ENCODE results near the gene MAP6.

The MAP6 gene

DNA sequence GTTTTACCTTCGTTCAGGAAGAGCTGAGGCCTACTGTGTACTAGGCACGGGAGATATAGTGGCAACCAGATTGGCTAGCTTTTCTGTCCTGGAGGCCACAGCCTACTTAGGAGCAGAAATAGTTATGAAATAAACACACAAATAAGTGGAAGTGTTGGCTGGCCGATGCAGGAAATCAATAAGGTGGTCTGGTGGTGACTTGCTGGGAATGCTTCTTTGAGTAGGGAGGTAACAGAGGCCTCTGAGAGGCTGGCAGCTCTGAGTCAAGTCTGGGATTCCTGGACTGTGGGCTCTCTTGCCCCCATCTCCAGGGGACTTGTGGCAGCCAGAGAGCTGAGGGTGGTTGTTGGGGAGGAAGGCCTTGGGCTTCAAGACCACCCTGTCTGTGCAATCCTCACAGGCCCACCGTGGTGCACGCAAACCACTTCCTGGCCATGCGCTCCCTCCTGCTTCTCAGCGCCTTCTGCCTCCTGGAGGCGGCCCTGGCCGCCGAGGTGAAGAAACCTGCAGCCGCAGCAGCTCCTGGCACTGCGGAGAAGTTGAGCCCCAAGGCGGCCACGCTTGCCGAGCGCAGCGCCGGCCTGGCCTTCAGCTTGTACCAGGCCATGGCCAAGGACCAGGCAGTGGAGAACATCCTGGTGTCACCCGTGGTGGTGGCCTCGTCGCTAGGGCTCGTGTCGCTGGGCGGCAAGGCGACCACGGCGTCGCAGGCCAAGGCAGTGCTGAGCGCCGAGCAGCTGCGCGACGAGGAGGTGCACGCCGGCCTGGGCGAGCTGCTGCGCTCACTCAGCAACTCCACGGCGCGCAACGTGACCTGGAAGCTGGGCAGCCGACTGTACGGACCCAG, 102.7 kb downstream of the MAP6 start:
- Histone ChIP-seq H3K36me3 (ENCODE audit: control insufficient read depth in 2 of 2, insufficient read depth in 2 of 2, low read length in 2 of 2) (peaks cover 31 to 49% of the 10 kb centered on the region in 2 donors), H3K9ac (ENCODE audit: low read depth in 1 of 2, low read length in 2 of 2) (no peak overlapping the region), H3K4me3 (ENCODE audit: low read length in 2 of 2) (no peak overlapping the region)

DNA sequence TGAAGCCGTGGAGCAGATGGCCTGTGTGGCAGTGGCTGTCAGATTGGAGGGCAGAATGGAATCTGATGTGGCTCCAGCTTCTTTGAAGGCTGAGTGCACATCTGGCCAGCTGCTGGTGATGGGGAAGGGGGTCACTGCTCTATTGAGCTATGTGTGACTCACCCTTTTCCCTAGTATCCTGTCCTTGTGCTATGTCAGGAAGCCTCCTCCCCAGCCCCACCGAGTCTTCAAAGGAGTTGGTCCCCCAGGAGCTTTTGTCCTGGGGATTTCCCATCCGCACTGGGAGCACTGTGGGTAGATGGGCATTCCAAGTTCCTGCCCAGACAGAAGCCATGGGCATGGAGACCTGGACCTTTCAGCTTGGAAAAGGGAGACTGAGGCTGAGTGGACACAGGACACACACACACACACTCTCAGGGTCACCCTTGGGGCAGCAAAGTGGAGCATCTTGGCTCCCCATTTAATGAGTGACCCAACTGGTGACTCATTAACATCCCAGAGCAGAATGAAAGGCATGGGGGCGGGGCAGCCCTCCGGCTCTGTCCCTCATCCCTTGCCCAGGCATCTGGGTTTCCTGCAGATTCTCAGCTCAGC, 103.5 kb downstream of the MAP6 start:
- H3K27ac ChIP-seq (ENCODE audit: low read depth in 2 of 2, low read length in 2 of 2), result peak overlapping the region in 1 of 2 donors; percentile 5
- peaks cover 23 to 41% of the 10 kb centered on the region in 2 donors for H3K36me3 ChIP-seq (ENCODE audit: control insufficient read depth in 2 of 2, insufficient read depth in 2 of 2, low read length in 2 of 2)
- H3K9me3 ChIP-seq (ENCODE audit: control insufficient read depth in 2 of 2, low read length in 2 of 2), result no peaks in the 10 kb centered on the region
- peaks cover 16 to 33% of the 10 kb centered on the region in 2 donors for H3K4me1 ChIP-seq (ENCODE audit: control insufficient read depth in 2 of 2, insufficient read depth in 2 of 2, low read length in 2 of 2)
- no peaks in the 10 kb centered on the region for H3K27me3 ChIP-seq (ENCODE audit: control insufficient read depth in 2 of 2, insufficient read depth in 2 of 2, low read length in 2 of 2)
- no peak overlapping the region for H3K4me3 ChIP-seq (ENCODE audit: low read length in 2 of 2)
- H3K9ac ChIP-seq (ENCODE audit: low read depth in 1 of 2, low read length in 2 of 2), result no peak overlapping the region

More for the DNA sequence above, 102.7 kb downstream of the MAP6 start:
- no peak overlapping the region for H3K27ac ChIP-seq (ENCODE audit: low read depth in 2 of 2, low read length in 2 of 2)
- no peaks in the 10 kb centered on the region for H3K9me3 ChIP-seq (ENCODE audit: control insufficient read depth in 2 of 2, low read length in 2 of 2)
- no peaks in the 10 kb centered on the region for H3K27me3 ChIP-seq (ENCODE audit: control insufficient read depth in 2 of 2, insufficient read depth in 2 of 2, low read length in 2 of 2)
- H3K4me1 ChIP-seq (ENCODE audit: control insufficient read depth in 2 of 2, insufficient read depth in 2 of 2, low read length in 2 of 2), result peaks cover 14 to 27% of the 10 kb centered on the region in 2 donors

DNA sequence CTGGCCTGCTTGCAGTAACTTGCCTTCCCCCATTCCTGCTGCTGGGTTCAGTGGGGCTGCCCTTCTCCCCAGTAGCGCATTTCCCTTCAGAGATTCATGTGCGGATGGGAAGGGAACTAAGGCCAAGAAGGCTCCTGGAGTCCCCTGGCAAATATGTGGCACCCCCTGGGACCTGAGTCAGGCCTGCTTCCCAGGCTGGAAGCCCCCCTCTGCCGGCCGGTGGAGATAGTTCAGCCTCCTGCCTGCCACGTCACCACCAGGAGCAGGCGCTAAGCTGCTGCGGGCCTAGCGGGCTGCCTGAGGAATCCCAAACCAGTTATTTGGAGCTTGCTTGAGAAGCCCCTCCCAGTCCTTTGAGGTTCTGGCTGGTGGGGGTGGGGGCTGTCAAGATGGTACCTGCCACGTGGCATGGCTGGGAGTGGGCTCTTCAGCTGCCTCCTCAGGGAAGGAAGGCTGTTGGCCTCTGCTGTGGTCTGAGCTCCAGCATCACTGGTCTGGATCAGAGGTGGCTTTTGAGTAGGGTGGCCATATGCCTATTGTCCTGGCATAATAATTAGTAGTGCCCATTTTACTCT, 104.8 kb downstream of the MAP6 start:
- Histone ChIP-seq H3K27me3 (ENCODE audit: control insufficient read depth in 2 of 2, insufficient read depth in 2 of 2, low read length in 2 of 2) (no peaks in the 10 kb centered on the region), H3K4me3 (ENCODE audit: low read length in 2 of 2) (peak overlapping the region in 1 of 2 donors; percentile 96), H3K9ac (ENCODE audit: low read depth in 1 of 2, low read length in 2 of 2) (peak overlapping the region; percentile 96 to 99), H3K9me3 (ENCODE audit: control insufficient read depth in 2 of 2, low read length in 2 of 2) (no peaks in the 10 kb centered on the region), H3K4me1 (ENCODE audit: control insufficient read depth in 2 of 2, insufficient read depth in 2 of 2, low read length in 2 of 2) (peaks cover 25 to 41% of the 10 kb centered on the region in 2 donors), H3K27ac (ENCODE audit: low read depth in 2 of 2, low read length in 2 of 2) (peak overlapping the region in 1 of 2 donors; percentile 99), H3K36me3 (ENCODE audit: control insufficient read depth in 2 of 2, insufficient read depth in 2 of 2, low read length in 2 of 2) (peaks cover 14 to 31% of the 10 kb centered on the region in 2 donors)

DNA sequence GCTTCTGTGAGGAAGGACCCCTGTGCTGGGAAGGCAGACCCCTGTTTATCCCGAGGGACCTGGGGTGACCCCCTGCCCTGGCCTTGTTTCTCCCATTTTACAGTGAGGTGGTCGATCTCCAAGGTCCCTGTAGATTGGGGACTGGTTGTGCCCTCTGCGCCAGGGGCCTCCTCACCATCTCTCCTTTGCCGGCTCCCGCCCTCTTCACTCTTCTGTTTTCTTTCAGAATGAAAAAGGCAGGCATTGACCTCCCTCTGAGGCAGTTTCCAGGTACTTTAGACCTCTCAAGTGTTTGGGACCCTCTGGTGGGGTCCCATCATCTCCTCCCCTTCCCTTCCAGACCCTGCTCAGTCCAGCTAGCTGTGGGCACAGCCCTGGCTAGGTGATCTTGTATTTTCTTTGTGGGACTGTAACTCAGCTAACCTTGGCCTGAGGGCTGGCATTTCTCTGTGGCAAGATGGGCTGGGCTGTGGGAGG, 105.3 kb downstream of the MAP6 start:
- Histone ChIP-seq H3K27ac (ENCODE audit: low read depth in 2 of 2, low read length in 2 of 2) (peak overlapping the region; percentile 97 to 99), H3K9me3 (ENCODE audit: control insufficient read depth in 2 of 2, low read length in 2 of 2) (no peaks in the 10 kb centered on the region), H3K27me3 (ENCODE audit: control insufficient read depth in 2 of 2, insufficient read depth in 2 of 2, low read length in 2 of 2) (no peaks in the 10 kb centered on the region), H3K4me3 (ENCODE audit: low read length in 2 of 2) (peak overlapping the region; percentile 88 to 96), H3K4me1 (ENCODE audit: control insufficient read depth in 2 of 2, insufficient read depth in 2 of 2, low read length in 2 of 2) (peaks cover 30 to 46% of the 10 kb centered on the region in 2 donors), H3K36me3 (ENCODE audit: control insufficient read depth in 2 of 2, insufficient read depth in 2 of 2, low read length in 2 of 2) (peaks cover 9 to 26% of the 10 kb centered on the region in 2 donors), H3K9ac (ENCODE audit: low read depth in 1 of 2, low read length in 2 of 2) (peak overlapping the region; percentile 96 to 99)

DNA sequence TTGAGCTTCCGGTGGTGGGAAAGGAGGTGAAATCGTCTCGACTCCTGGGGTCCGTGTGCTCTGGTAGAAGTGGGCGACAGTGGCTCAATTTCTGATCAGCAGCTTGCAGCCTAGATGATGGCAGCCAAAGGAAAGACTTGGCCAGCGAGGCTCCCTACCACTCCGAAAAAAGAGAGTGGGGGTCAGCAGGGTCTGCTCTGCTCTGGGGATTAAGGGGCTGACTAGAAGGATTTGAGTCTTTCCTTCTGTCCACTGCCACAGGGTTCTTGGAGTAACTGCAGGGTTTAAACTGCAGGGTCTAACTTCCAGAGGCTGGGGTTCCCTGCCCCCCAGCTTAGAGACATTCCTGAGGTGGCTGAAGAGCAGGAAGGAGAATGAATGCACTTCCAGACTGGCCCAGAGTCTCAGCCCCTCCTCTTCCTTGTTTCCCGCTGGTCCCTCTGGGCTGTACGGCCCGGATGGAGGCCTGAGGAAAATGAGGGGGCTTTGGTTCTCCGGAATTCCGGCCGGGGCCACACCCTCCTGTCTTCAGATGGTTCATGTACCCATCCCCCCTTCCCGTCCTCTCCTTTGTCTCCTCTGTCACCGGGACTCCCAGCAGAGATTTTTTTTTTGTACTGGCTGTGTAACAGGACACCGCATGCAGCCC, 105.9 kb downstream of the MAP6 start:
- peaks cover 7 to 21% of the 10 kb centered on the region in 2 donors for H3K36me3 ChIP-seq (ENCODE audit: control insufficient read depth in 2 of 2, insufficient read depth in 2 of 2, low read length in 2 of 2)
- H3K27me3 ChIP-seq (ENCODE audit: control insufficient read depth in 2 of 2, insufficient read depth in 2 of 2, low read length in 2 of 2), result no peaks in the 10 kb centered on the region
- H3K9me3 ChIP-seq (ENCODE audit: control insufficient read depth in 2 of 2, low read length in 2 of 2), result no peaks in the 10 kb centered on the region
- H3K4me3 ChIP-seq (ENCODE audit: low read length in 2 of 2), result peak overlapping the region; percentile 88 to 96
- peak overlapping the region; percentile 96 to 99 for H3K9ac ChIP-seq (ENCODE audit: low read depth in 1 of 2, low read length in 2 of 2)
- H3K4me1 ChIP-seq (ENCODE audit: control insufficient read depth in 2 of 2, insufficient read depth in 2 of 2, low read length in 2 of 2), result peaks cover 35 to 46% of the 10 kb centered on the region in 2 donors
- H3K27ac ChIP-seq (ENCODE audit: low read depth in 2 of 2, low read length in 2 of 2), result peak overlapping the region; percentile 97 to 99

DNA sequence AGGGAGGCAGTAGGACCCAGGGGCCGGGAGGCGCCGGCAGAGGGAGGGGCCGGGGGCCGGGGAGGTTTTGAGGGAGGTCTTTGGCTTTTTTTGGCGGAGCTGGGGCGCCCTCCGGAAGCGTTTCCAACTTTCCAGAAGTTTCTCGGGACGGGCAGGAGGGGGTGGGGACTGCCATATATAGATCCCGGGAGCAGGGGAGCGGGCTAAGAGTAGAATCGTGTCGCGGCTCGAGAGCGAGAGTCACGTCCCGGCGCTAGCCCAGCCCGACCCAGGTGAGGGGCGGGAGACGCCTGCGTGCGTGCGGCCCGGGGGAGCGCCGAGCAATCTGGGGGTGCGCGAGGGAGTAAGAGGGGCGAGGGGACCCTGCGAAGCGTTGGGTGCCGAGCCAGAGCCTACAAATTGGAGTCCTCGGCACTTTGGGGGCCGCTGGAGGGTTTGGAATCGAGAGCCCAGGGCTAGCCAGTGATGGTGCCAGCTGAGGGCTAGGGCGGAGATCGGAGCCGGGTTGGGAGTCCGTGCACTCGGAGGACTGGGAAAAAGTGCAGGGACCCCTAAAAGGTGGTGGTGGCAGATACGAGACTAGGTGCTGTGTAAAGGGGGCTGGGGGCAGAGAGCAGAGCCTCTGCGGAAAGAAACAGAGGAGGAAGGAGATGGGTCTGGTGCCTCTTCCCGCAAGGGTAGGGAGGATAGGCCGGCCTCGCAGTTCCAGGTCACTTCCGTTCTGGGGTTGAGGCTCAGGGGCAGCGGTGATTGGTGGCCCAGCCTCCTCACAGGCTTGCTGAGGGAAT, 106.6 kb downstream of the MAP6 start, which contains the start of gene SERPINH1:
SERPINH1 (plus strand) TSS at position 206 of the 788 bp plus-strand sequence. CDS start 4,097 bp downstream, outside the sequence.
- Histone ChIP-seq H3K36me3 (ENCODE audit: control insufficient read depth in 2 of 2, insufficient read depth in 2 of 2, low read length in 2 of 2) (peaks cover 7 to 13% of the 10 kb centered on the region in 2 donors), H3K4me1 (ENCODE audit: control insufficient read depth in 2 of 2, insufficient read depth in 2 of 2, low read length in 2 of 2) (peaks cover 40 to 49% of the 10 kb centered on the region in 2 donors), H3K27ac (ENCODE audit: low read depth in 2 of 2, low read length in 2 of 2) (peak within 1 kb of the TSS; percentile 97 to 99), H3K9ac (ENCODE audit: low read depth in 1 of 2, low read length in 2 of 2) (peak within 1 kb of the TSS; percentile 96 to 99), H3K27me3 (ENCODE audit: control insufficient read depth in 2 of 2, insufficient read depth in 2 of 2, low read length in 2 of 2) (no peaks in the 10 kb centered on the region), H3K9me3 (ENCODE audit: control insufficient read depth in 2 of 2, low read length in 2 of 2) (no peaks in the 10 kb centered on the region), H3K4me3 (ENCODE audit: low read length in 2 of 2) (peak within 1 kb of the TSS; percentile 88 to 96)

DNA sequence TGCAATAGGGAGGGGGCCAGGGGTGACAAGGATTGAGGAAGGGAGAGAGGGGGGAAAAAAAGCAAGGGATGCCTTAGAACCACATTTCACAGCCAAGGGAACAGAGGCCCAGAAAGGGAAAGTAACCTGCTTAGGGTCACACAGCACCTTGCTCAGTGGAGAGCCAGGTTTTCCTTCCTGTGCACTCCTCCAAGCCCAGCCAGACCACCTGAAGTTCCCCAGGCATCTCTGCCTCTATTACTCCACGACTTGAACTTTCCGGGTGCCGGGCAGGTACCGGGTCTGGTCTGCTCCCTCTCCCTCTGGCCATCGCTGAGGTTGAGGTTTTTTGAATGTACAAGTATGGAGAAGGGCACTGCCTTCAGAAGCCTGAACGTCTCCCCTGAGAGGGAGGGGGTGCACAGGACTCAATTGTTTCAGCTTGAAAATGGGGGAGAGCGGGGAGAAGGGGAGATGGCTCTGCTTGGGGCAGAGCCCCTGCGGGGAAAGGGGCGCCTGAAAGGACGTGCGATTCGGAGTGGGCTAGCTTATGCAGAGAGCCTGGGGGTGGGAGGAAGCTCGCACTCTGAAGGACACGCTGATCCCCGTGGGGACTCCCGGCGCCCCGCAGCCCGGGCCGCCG, 107.3 kb downstream of the MAP6 start:
- peak overlapping the region; percentile 97 to 99 for H3K27ac ChIP-seq (ENCODE audit: low read depth in 2 of 2, low read length in 2 of 2)

DNA sequence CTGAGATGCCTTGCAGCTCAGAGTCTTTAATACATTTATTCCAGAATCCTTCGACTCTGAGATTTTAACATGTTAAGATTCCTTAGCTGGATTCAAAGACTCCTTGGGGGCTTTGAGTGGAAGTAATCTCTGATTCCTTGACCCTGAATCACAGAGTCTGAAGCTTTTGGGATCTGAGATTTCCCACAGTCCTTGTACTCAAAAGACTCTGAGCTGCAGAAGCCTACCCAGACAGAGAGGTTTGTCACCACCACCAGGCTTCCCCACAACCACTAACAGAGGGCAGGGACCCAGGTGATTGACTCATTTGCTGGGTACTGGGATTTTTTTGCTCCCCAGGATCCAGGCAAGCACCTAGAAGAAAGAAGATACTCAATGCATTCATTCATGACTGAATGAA, 108.2 kb downstream of the MAP6 start:
- peaks cover 40 to 46% of the 10 kb centered on the region in 2 donors for H3K4me1 ChIP-seq (ENCODE audit: control insufficient read depth in 2 of 2, insufficient read depth in 2 of 2, low read length in 2 of 2)
- H3K9ac ChIP-seq (ENCODE audit: low read depth in 1 of 2, low read length in 2 of 2), result no peak overlapping the region
- no peak overlapping the region for H3K27ac ChIP-seq (ENCODE audit: low read depth in 2 of 2, low read length in 2 of 2)
- no peaks in the 10 kb centered on the region for H3K36me3 ChIP-seq (ENCODE audit: control insufficient read depth in 2 of 2, insufficient read depth in 2 of 2, low read length in 2 of 2)
- H3K4me3 ChIP-seq (ENCODE audit: low read length in 2 of 2), result no peak overlapping the region
- H3K27me3 ChIP-seq (ENCODE audit: control insufficient read depth in 2 of 2, insufficient read depth in 2 of 2, low read length in 2 of 2), result no peaks in the 10 kb centered on the region
- no peaks in the 10 kb centered on the region for H3K9me3 ChIP-seq (ENCODE audit: control insufficient read depth in 2 of 2, low read length in 2 of 2)

More for the DNA sequence above, 107.3 kb downstream of the MAP6 start:
- H3K4me3 ChIP-seq (ENCODE audit: low read length in 2 of 2), result peak overlapping the region; percentile 88 to 96
- peaks cover 1 to 7% of the 10 kb centered on the region in 2 donors for H3K36me3 ChIP-seq (ENCODE audit: control insufficient read depth in 2 of 2, insufficient read depth in 2 of 2, low read length in 2 of 2)
- H3K9me3 ChIP-seq (ENCODE audit: control insufficient read depth in 2 of 2, low read length in 2 of 2), result no peaks in the 10 kb centered on the region
- no peaks in the 10 kb centered on the region for H3K27me3 ChIP-seq (ENCODE audit: control insufficient read depth in 2 of 2, insufficient read depth in 2 of 2, low read length in 2 of 2)
- H3K4me1 ChIP-seq (ENCODE audit: control insufficient read depth in 2 of 2, insufficient read depth in 2 of 2, low read length in 2 of 2), result peaks cover 40 to 49% of the 10 kb centered on the region in 2 donors
- H3K9ac ChIP-seq (ENCODE audit: low read depth in 1 of 2, low read length in 2 of 2), result peak overlapping the region; percentile 96 to 99

Measured in mucosa of rectum (tissue), 2 donors.